NCI-H524 treated with DMSO at 0.1 percent for 48 hours (cell line): Measurements from ENCODE around the gene CCN5.

Source experiments
- DNase-seq: peaks from one replicate; lab custom pipeline; 2025; lab: John Stamatoyannopoulos, UW

Gene CCN5

DNA sequence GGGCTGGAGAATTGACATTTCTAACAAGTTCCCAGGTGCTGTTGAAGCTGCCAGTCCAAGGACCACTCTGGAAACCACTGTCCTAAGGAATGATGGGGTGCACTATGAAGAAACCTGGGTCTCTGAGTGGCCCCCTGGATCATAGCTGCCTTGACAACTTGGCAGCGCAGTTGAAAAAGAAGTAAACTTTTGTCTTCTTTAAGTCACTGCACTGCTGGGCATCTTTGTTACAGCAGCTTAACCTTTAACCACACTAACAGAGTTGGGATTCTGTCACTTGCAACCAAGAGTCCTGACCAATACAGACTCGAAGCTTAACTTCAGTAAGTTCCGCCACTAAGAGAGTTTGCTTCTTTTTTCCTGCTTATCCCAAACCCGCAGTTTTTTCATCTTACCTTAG, 21.9 kb downstream of the CCN5 start:
- DNase-seq = no peak

DNA sequence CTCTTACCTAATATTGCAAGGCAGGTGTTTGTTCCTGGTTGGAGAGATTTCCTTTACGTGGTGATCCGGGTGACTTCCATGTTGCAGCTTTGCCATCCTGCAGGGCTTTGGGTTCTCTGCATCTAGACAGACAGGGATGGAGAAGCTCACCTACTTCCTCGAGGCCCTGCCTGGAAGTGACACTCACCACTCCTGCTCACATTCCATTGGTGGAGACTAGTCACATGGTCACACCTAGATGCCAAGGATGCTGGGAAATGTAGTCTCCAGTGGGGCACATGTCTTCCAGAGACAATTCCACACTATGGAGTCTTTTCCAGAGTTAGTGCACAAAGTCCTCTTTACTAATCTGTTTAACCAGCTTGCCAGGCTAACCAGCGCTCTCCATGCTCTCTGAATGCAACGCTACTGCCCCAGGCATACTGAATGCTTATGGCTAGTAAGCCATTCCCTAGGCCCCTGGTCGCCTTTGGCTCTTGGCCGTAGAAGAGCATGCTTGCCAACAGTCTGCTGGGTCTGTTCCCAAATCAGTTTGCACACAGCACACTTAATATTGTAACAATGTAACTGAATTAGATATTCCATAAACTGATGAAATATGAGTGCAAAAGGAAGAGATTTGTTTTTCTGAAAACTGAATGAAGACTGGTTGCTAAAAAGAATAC, 23.8 kb downstream of the CCN5 start:
- DNase-seq = peak; percentile 55

DNA sequence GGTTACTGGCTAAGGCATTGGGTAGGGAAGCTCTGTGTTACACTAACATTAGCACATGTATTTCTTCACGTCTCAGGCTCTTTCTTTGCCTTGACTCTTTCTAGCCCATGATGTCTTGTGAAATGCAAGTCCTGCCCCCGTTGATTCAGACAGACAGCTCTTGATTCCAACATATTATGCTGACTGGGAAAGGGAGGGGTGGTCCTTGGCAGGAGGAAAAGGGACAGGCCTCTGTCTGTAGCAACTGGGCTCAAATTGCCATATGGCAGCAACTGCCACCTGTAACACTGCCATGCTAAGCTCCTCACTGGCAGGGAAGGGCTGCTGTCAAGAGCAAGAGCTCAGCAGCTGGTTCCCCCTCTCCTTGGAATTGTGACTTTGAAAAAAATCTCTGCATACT, 24.8 kb downstream of the CCN5 start:
- peak; percentile 93 for DNase-seq

DNA sequence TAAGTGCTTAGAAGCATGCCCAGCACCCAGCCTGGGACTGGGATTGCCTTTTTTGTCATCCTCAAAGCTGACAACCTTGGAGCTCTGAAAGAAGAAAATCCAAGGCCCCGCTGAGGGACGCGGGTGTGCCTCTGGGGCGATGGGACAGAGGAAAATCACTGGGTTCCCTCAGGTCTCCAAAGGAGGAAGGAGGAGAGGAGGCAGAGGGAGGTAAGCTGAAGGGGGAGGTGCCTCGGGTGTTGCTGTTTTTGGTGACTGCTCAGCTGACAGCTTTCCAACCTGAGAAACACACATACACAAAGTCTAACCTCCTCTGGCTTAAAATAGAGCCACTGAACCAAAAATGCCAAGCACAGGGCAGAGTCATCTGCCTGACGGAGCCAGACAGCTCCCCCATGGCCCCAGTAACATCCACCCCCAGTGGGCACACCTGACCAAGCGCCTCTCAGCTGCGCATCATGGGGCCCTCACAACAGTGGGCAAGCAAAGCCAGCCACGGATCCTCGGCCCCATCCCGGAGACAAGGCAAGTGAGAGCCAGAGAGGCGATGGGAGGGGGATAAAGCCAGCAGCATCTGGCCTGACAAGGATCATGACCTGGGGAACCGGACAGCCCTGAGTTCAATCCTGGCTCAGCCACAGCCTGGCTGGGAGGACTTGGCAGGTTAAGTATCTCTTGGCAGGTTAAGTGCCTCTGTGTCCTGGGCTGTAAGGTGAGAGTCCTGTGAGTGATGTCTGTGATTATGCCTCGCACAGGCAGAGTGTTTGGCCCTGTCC, 27.3 kb downstream of the CCN5 start:
- no peak for DNase-seq

GRCh38 chr20:44743080-44743701, 28.0 kb downstream of the CCN5 start:
- no peak for DNase-seq

DNA sequence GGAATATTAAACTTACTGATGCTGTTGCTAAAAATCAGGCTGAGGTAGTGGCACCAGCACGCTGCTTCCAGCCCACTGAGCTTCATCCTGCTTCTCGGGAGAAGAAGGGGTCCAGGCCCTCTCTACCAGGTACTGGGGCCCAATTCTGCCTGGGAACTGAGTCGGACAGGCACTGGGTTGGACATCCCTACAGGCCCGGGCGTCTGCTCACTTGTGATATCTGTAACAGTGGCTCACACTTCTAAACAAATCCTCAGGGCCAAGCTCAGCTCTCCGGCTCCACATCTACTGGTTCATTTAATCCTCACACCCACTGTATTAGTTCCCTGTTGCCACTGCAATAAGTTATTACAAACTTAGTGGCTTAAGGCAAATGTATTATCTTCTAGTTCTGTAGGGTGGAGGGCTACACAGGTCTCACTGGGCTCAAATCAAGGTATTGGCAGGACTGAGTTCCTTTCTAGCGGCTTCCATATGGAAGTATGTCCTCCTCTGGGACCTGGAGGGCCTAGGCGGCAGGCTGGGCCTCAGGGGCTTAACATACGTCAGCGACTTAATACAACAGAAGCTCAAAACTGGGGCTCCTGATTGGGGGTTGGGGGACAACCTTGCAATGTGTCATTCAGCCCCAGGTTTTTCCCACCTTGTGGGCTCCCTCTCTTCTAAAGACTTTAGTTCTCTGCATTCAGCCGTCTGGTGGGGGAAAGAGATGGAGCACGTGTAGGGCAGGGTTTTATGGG, 28.9 kb downstream of the CCN5 start:
- DNase-seq = no peak

GRCh38 chr20:44745122-44745597, 30.0 kb downstream of the CCN5 start:
- no peak for DNase-seq

- no peak for DNase-seq
These were observed 30.6 kb downstream of the CCN5 start, which contains the start of gene KCNK15 for GRCh38 chr20:44745598-44746366. Gene KCNK15 (plus strand): TSS chr20:44745865. CDS start chr20:44745911, 46 bp downstream.

- DNase-seq = peak; percentile 85
These were observed 31.4 kb downstream of the CCN5 start for GRCh38 chr20:44746367-44747165.

- DNase-seq = peak; percentile 32
These were observed 32.2 kb downstream of the CCN5 start for GRCh38 chr20:44747166-44748004.

GRCh38 chr20:44748005-44748370, 32.8 kb downstream of the CCN5 start:
- no peak for DNase-seq

GRCh38 chr20:44750081-44750805, 35.1 kb downstream of the CCN5 start:
- no peak for DNase-seq

GRCh38 chr20:44752099-44752931, 37.1 kb downstream of the CCN5 start:
- DNase-seq = no peak

DNA sequence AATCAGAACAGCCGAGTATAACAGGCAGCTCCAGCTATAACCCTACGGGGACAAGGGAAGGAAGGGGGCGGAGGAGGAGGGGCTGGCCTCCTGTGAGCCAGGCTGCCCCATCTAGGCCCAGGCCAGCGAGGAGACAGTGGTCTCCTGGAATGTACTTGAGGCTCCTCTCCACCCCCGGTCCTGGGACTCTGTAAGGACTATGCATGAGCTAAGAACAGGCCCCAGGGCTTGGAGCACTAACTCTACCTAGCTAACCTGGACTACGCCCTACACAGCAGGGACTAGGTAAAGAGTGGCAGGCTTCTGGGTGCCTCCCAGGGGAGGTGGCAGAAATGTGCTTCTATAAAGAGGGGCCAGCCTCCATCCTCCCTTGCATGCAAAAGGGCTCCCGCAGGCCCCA, 39.4 kb downstream of the CCN5 start:
- no peak for DNase-seq

GRCh38 chr20:44756011-44756688, 41.0 kb downstream of the CCN5 start:
- no peak for DNase-seq

- no peak for DNase-seq
These were observed 41.8 kb downstream of the CCN5 start for GRCh38 chr20:44756956-44757355.

GRCh38 chr20:44758247-44759101, 43.3 kb downstream of the CCN5 start:
- no peak for DNase-seq
